Fibroblast of pulmonary artery (primary cell): ENCODE results near the gene PSD2.

ENCODE experiments used
- DNase-seq: peaks from one replicate; pipeline ENCODE4 v3.0.0-alpha.2; 2010; ENCODE audit warnings: low read depth
- H3K4me3 ChIP-seq: replicated peaks from 2 replicates; pipeline ENCODE4 v1.5.1; 2011; ENCODE audit warnings: low read depth, mild to moderate bottlenecking, control low read depth, low read length, moderate library complexity
- TF ChIP-seq, protein P1 (sequence below): IDR thresholded peaks from 2 replicates; pipeline ENCODE4 v1.5.1; 2011; ENCODE audit warnings: mild to moderate bottlenecking, control low read depth, low read length, inconsistent platforms; ENCODE audit errors: missing control alignments

The PSD2 gene

DNA sequence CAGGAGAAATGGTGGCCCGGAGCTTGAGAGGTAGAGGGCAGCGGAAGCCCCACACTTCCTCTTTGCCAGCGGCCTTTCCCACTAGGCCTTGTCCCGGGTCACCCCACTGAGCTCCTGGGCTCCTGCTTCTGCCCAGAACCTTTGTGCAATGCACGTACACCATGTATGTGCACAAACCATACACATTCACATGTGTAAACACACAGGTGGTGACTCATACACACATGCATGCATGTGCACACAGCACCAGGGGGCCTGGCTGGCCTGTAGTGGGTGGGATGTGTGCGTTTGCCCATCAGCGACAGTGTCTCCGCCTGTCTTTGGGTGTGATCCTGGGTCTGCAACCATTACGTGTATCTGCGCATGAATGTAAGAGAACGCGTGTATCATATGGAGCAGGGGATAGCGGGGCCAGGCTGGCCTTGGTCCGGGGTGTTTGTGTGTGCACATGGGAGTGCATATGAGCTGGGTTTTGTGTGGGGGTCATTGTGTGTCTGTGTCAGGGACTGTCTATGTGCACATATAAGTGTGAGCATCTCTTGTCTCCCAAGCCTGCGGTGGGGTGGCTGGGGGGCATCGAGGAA lies 43.7 kb downstream of the PSD2 start:
- no peak overlapping the region for H3K4me3 ChIP-seq
- no peak for DNase-seq
- TF ChIP-seq, protein P1, sequence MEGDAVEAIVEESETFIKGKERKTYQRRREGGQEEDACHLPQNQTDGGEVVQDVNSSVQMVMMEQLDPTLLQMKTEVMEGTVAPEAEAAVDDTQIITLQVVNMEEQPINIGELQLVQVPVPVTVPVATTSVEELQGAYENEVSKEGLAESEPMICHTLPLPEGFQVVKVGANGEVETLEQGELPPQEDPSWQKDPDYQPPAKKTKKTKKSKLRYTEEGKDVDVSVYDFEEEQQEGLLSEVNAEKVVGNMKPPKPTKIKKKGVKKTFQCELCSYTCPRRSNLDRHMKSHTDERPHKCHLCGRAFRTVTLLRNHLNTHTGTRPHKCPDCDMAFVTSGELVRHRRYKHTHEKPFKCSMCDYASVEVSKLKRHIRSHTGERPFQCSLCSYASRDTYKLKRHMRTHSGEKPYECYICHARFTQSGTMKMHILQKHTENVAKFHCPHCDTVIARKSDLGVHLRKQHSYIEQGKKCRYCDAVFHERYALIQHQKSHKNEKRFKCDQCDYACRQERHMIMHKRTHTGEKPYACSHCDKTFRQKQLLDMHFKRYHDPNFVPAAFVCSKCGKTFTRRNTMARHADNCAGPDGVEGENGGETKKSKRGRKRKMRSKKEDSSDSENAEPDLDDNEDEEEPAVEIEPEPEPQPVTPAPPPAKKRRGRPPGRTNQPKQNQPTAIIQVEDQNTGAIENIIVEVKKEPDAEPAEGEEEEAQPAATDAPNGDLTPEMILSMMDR, result no peak

DNA sequence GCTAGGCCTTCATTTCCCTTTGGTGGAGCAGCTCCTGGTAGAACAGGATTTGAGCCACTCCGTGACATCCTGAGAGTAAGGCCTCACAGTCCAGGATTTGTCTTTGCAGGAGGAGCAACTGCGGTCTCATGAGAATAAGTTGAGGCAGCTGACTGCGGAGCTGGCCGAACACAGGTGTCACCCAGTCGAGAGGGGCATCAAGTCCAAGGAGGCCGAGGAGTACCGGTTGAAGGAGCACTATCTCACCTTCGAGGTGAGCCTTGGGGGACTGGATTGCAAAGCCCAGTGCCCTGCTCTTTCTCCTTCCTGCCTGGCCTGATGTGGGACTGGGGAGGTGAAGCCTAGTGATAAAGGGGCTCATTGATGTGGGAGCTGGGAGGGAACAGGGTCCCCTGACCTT lies 44.3 kb downstream of the PSD2 start:
- TF ChIP-seq, protein P1, result no peak
- DNase-seq, result no peak
- no peak overlapping the region for H3K4me3 ChIP-seq

DNA sequence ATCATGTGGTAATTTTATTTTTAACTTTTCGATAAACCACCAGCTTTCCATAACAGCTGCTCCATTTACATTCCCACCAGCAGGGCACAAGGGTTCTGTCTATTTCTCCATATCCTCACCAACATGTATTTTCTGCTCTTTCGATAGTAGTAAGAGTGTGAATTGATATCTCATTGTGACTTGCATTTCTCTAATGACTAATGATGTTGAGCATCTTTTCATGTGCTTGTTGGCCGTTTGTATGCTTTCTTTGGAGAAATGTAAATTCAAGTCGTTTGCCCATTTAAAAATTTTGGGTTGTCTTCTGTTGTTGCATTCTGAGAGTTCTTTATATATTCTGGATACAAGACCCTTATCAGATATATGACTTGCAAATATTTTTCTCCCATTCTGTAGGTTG lies 45.9 kb downstream of the PSD2 start:
- TF ChIP-seq, protein P1, result no peak
- DNase-seq, result no peak
- H3K4me3 ChIP-seq, result no peak overlapping the region

DNA sequence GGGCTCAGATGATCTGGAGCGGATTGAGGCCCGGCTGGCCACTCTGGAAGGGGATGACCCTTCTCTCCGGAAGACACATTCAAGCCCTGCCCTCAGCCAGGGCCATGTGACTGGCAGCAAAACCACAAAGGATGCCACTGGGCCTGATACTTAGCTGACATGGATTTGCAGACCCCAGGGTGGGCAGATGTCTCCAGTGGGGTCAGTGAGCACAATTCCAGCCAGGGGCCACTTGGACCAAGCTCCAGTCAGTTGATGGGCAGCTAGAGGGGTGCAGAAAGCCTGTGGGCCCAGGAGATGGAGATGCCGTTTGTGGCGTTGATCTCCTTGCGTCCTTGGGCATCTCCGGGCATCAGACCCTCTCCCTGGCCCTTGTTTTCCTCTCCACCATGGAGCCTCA lies 46.7 kb downstream of the PSD2 start:
- H3K4me3 ChIP-seq, result no peak overlapping the region
- DNase-seq, result no peak
- TF ChIP-seq, protein P1, result no peak

DNA sequence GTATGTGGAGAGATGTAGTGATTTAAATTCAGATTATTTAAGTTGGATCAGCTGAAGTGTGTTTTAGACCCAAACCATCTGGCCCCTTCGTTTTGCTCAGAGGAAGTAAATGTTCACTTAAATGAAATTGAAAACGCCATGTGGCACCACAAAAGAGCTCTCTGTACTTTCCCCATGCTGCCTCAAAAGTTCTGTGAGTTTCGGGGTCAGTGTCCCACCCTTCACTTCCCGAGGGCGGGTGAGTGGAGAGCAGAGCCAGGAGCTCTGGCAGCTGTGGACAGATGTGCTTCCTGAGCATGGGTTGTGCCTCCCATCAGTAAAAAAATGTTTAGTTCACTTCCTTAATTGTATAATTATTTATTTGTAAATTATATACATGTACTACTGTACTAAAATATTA lies 48.4 kb downstream of the PSD2 start:
- DNase-seq, result no peak
- TF ChIP-seq, protein P1, result no peak

DNA sequence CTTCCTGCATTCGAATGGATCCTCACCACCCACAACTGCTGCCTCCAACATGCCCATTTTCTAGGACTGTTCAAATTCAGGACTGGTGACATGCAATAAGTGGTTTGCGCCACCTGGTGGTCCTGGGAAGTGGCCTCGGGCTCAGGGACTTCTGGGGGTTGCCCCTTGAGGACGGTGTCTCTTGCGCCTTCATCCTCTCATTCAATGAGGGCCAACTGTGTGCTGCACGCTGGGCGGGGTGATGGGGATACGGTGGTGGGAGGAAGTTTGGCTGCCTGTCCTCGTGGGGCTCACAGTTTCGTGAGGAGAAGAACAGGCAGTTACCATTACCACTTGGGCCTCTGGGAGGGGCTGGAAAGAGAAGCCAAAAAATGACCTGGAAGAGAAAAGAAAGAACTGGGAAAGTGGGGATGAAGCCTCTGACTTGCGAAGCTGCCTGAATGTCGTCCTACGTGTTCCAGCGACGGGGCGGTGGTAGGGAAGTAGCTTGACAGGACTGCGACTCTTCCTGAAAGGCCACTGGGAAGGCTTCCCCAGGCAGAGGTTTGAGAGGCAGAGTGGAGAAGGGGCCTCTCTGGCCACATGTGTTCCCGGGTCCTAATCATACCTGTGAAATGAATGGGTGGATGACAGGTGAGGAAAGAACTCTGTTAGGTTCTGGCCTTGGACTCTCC lies 49.0 kb downstream of the PSD2 start:
- TF ChIP-seq, protein P1, result peak; percentile 88
- no peak overlapping the region for H3K4me3 ChIP-seq
- DNase-seq, result peak; percentile 76

More for the DNA sequence above, 48.4 kb downstream of the PSD2 start:
- no peak overlapping the region for H3K4me3 ChIP-seq
